Measurements from ENCODE around the gene NAV3.

DNA sequence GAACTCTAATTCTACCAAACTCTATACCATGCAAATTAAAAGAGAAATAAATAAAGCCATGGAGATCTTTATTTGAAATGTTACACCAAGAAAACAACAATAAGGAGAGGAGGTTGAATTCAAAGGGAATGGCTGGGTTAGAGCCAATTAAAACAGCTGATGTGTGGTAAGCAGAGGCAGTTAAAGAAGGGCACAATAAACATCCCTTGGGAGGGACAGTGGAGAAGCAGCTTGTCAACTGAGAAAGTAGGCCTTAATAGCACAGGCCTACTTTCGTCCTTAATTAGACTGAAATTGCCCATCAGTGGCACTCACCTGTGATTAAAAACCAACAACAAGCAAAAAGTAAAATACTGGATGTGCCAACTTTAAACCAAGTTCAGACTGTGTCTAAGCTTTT lies 16.3 kb upstream of the NAV3 start:
- TF ChIP-seq, protein P1, sequence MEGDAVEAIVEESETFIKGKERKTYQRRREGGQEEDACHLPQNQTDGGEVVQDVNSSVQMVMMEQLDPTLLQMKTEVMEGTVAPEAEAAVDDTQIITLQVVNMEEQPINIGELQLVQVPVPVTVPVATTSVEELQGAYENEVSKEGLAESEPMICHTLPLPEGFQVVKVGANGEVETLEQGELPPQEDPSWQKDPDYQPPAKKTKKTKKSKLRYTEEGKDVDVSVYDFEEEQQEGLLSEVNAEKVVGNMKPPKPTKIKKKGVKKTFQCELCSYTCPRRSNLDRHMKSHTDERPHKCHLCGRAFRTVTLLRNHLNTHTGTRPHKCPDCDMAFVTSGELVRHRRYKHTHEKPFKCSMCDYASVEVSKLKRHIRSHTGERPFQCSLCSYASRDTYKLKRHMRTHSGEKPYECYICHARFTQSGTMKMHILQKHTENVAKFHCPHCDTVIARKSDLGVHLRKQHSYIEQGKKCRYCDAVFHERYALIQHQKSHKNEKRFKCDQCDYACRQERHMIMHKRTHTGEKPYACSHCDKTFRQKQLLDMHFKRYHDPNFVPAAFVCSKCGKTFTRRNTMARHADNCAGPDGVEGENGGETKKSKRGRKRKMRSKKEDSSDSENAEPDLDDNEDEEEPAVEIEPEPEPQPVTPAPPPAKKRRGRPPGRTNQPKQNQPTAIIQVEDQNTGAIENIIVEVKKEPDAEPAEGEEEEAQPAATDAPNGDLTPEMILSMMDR (IDR thresholded peaks at IDR 0.05; ENCODE audit: low read depth, low read length, missing input control), result no peak
- TF ChIP-seq, protein P2, sequence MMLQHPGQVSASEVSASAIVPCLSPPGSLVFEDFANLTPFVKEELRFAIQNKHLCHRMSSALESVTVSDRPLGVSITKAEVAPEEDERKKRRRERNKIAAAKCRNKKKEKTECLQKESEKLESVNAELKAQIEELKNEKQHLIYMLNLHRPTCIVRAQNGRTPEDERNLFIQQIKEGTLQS (IDR thresholded peaks at IDR 0.05), result no peak
- no peak for TF ChIP-seq YY1 (IDR thresholded peaks at IDR 0.05)
- no peak for TF ChIP-seq RAD21 (IDR thresholded peaks at IDR 0.05)
- TF ChIP-seq GABPA (IDR thresholded peaks at IDR 0.05 in 1 of 2, conservative IDR thresholded peaks at IDR 0.05 in 1 of 2), result no peak
- no peak for TF ChIP-seq FOXA1 (IDR thresholded peaks at IDR 0.05)
- TF ChIP-seq, protein P3, sequence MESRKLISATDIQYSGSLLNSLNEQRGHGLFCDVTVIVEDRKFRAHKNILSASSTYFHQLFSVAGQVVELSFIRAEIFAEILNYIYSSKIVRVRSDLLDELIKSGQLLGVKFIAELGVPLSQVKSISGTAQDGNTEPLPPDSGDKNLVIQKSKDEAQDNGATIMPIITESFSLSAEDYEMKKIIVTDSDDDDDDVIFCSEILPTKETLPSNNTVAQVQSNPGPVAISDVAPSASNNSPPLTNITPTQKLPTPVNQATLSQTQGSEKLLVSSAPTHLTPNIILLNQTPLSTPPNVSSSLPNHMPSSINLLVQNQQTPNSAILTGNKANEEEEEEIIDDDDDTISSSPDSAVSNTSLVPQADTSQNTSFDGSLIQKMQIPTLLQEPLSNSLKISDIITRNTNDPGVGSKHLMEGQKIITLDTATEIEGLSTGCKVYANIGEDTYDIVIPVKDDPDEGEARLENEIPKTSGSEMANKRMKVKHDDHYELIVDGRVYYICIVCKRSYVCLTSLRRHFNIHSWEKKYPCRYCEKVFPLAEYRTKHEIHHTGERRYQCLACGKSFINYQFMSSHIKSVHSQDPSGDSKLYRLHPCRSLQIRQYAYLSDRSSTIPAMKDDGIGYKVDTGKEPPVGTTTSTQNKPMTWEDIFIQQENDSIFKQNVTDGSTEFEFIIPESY (IDR thresholded peaks at IDR 0.05), result no peak
- TF ChIP-seq, protein P4, sequence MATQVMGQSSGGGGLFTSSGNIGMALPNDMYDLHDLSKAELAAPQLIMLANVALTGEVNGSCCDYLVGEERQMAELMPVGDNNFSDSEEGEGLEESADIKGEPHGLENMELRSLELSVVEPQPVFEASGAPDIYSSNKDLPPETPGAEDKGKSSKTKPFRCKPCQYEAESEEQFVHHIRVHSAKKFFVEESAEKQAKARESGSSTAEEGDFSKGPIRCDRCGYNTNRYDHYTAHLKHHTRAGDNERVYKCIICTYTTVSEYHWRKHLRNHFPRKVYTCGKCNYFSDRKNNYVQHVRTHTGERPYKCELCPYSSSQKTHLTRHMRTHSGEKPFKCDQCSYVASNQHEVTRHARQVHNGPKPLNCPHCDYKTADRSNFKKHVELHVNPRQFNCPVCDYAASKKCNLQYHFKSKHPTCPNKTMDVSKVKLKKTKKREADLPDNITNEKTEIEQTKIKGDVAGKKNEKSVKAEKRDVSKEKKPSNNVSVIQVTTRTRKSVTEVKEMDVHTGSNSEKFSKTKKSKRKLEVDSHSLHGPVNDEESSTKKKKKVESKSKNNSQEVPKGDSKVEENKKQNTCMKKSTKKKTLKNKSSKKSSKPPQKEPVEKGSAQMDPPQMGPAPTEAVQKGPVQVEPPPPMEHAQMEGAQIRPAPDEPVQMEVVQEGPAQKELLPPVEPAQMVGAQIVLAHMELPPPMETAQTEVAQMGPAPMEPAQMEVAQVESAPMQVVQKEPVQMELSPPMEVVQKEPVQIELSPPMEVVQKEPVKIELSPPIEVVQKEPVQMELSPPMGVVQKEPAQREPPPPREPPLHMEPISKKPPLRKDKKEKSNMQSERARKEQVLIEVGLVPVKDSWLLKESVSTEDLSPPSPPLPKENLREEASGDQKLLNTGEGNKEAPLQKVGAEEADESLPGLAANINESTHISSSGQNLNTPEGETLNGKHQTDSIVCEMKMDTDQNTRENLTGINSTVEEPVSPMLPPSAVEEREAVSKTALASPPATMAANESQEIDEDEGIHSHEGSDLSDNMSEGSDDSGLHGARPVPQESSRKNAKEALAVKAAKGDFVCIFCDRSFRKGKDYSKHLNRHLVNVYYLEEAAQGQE (IDR thresholded peaks at IDR 0.05), result no peak
- TF ChIP-seq SP1 (IDR thresholded peaks at IDR 0.05), result no peak
- TF ChIP-seq JUND (IDR thresholded peaks at IDR 0.05), result no peak
- TF ChIP-seq TAF1 (conservative IDR thresholded peaks at IDR 0.05), result no peak
